SK-N-SH treated with all-trans-retinoic acid at 6 μM for 48 hours (cell line): ENCODE measurements around the gene MARCKSL1.
A peak's percentile ranks its signal among the peaks of the same experiment; 100 is the strongest.

Experiments
- ATAC-seq: fragments of 200-7000 bp; cut with Tn5 transposase; 3 replicates; pipeline ENCODE4 v1.9.1; 2020; ENCODE audit warnings: mild to moderate bottlenecking, moderate library complexity
- BACH2 ChIP-seq: fragments of 250-450 bp; sonication (Bioruptor Pico); IDR thresholded peaks from 2 replicates; pipeline ENCODE4 v1.9.0; 2021; ENCODE audit warnings: mild to moderate bottlenecking, borderline replicate concordance
- CSDC2 ChIP-seq: fragments of 250-450 bp; sonication (Bioruptor Pico); IDR thresholded peaks from 2 replicates; pipeline ENCODE4 v1.5.0; 2020; ENCODE audit warnings: mild to moderate bottlenecking, moderate library complexity
- ESRRG ChIP-seq: fragments of 250-450 bp; sonication (Bioruptor Pico); IDR thresholded peaks from 2 replicates; pipeline ENCODE4 v1.6.1; 2021; ENCODE audit warnings: mild to moderate bottlenecking
- GLIS3 ChIP-seq: fragments of 250-450 bp; sonication (Bioruptor Pico); IDR thresholded peaks from 2 replicates; pipeline ENCODE4 v1.5.0; 2020; ENCODE audit warnings: mild to moderate bottlenecking, moderate library complexity
- ISL1 ChIP-seq: fragments of 250-450 bp; sonication (Bioruptor Pico); IDR thresholded peaks from 2 replicates; pipeline ENCODE4 v2.1.2; 2022; ENCODE audit warnings: mild to moderate bottlenecking, moderate library complexity
- OSR1 ChIP-seq: fragments of 250-450 bp; sonication (Bioruptor Pico); IDR thresholded peaks from 2 replicates; pipeline ENCODE4 v1.8.0; 2022; ENCODE audit warnings: moderate library complexity, mild to moderate bottlenecking, inconsistent platforms
- PPARA ChIP-seq: fragments of 250-450 bp; sonication (Bioruptor Pico); IDR thresholded peaks from 2 replicates; pipeline ENCODE4 v1.5.0; 2020; ENCODE audit warnings: mild to moderate bottlenecking, borderline replicate concordance
- SNAI2 ChIP-seq: fragments of 250-450 bp; sonication (Bioruptor Pico); IDR thresholded peaks from 2 replicates; pipeline ENCODE4 v1.5.0; 2020; ENCODE audit warnings: mild to moderate bottlenecking, moderate library complexity
- TCF4 ChIP-seq: fragments of 250-450 bp; sonication (Bioruptor Pico); IDR thresholded peaks from 2 replicates; pipeline ENCODE4 v1.8.0; 2021; ENCODE audit warnings: mild to moderate bottlenecking, moderate library complexity, borderline replicate concordance
- TOX ChIP-seq: fragments of 250-450 bp; sonication (Bioruptor Pico); IDR thresholded peaks from 2 replicates; pipeline ENCODE4 v1.8.0; 2021; ENCODE audit warnings: mild to moderate bottlenecking, moderate library complexity, borderline replicate concordance
- ZC3H10 ChIP-seq: fragments of 250-450 bp; sonication (Bioruptor Pico); IDR thresholded peaks from 2 replicates; pipeline ENCODE4 v1.5.1; 2021; ENCODE audit warnings: mild to moderate bottlenecking, moderate library complexity
- ZFP3 ChIP-seq: fragments of 250-450 bp; sonication (Bioruptor Pico); IDR thresholded peaks from 2 replicates; pipeline ENCODE4 v1.5.0; 2020; ENCODE audit warnings: mild to moderate bottlenecking, moderate library complexity
- ZFP30 ChIP-seq: fragments of 450-650 bp; formaldehyde crosslinking; IDR thresholded peaks from 2 replicates; pipeline ENCODE4 v1.5.0; 2022; ENCODE audit warnings: mild to moderate bottlenecking, moderate library complexity
- ZNF565 ChIP-seq: fragments of 450-650 bp; formaldehyde crosslinking; conservative IDR thresholded peaks from 2 replicates; pipeline ENCODE4 v1.5.0; 2020; ENCODE audit warnings: low read depth, mild to moderate bottlenecking, moderate library complexity
- ZNF70 ChIP-seq: fragments of 450-650 bp; formaldehyde crosslinking; IDR thresholded peaks from 2 replicates; pipeline ENCODE4 v1.5.0; 2020; ENCODE audit warnings: mild to moderate bottlenecking, moderate library complexity
- ZNF8 ChIP-seq: fragments of 450-650 bp; formaldehyde crosslinking; IDR thresholded peaks from 2 replicates; pipeline ENCODE4 v1.5.0; 2020; ENCODE audit warnings: mild to moderate bottlenecking, moderate library complexity
- TF ChIP-seq, protein P1 (sequence below): fragments of 250-450 bp; sonication (Bioruptor Pico); IDR thresholded peaks from 2 replicates; pipeline ENCODE4 v1.8.0; 2021; ENCODE audit warnings: low read depth, mild to moderate bottlenecking, moderate library complexity, borderline replicate concordance
- TF ChIP-seq, protein P2 (sequence below): fragments of 250-450 bp; sonication (Bioruptor Pico); IDR thresholded peaks from 2 replicates; pipeline ENCODE4 v1.8.0; 2020; ENCODE audit warnings: mild to moderate bottlenecking, moderate library complexity, borderline replicate concordance
- TF ChIP-seq, protein P3 (sequence below): fragments of 250-450 bp; sonication (Bioruptor Pico); IDR thresholded peaks from 2 replicates; pipeline ENCODE4 v1.5.1; 2020; ENCODE audit warnings: low read depth, mild to moderate bottlenecking, moderate library complexity
- TF ChIP-seq, protein P4 (sequence below): fragments of 250-450 bp; sonication (Bioruptor Pico); IDR thresholded peaks from 2 replicates; pipeline ENCODE4 v1.5.0; 2020; ENCODE audit warnings: mild to moderate bottlenecking, moderate library complexity
- TF ChIP-seq, protein P5 (sequence below): fragments of 250-450 bp; sonication (Bioruptor Pico); IDR thresholded peaks from 2 replicates; pipeline ENCODE4 v1.5.1; 2021; ENCODE audit warnings: mild to moderate bottlenecking, moderate library complexity

Gene MARCKSL1

DNA sequence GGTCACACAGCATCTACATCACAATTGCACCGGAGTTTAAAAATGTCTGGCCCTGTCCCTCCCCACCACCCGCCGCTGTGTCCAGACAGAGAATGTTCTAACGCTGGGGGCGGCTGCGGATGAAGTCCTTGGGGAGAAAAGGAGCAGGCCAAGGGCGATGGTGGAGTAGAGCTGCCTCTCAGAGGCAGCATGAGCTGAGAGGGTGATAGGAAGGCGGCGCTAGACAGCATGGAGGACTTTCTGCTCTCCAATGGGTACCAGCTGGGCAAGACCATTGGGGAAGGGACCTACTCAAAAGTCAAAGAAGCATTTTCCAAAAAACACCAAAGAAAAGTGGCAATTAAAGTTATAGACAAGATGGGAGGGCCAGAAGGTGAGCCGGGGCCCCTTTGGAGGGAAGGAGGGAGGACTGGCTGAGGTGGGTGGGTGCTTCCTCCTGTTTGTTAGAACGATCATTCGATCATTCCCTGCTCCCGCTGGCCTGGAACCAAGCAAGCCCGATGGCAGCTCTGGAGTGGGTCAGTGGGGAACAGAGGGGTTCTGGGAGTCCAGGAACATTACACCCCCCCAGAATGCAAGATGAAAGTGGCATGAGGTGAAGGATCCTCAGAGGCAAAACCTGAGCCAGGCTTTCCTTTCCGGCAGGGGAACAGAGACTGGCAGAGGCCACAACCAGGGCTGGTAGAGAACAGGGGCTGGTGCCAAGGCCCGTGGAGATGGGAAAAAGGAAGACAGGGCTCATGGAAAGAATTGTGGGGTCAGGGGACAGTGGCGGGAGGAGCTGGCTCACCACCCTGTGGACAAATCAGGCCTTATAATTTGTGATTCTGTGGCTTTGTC lies 26.7 kb upstream of the MARCKSL1 start, which contains the start of the genes FAM229A and TSSK3:
TSS of gene FAM229A (minus strand) at position 12 of the 840 bp plus-strand sequence. CDS start 394 bp downstream, outside the sequence.
TSS of gene TSSK3 (plus strand) at position 66 of the 840 bp plus-strand sequence. CDS start at position 229, 163 bp downstream.
- no peak for ATAC-seq
- TF ChIP-seq OSR1 (no peak), SNAI2 (CRISPR knock-in tag) (no peak), GLIS3 (no peak)
- TF ChIP-seq, protein P1, sequence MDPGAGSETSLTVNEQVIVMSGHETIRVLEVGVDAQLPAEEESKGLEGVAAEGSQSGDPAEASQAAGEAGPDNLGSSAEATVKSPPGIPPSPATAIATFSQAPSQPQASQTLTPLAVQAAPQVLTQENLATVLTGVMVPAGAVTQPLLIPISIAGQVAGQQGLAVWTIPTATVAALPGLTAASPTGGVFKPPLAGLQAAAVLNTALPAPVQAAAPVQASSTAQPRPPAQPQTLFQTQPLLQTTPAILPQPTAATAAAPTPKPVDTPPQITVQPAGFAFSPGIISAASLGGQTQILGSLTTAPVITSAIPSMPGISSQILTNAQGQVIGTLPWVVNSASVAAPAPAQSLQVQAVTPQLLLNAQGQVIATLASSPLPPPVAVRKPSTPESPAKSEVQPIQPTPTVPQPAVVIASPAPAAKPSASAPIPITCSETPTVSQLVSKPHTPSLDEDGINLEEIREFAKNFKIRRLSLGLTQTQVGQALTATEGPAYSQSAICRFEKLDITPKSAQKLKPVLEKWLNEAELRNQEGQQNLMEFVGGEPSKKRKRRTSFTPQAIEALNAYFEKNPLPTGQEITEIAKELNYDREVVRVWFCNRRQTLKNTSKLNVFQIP (CRISPR knock-in tag) = no peak

DNA sequence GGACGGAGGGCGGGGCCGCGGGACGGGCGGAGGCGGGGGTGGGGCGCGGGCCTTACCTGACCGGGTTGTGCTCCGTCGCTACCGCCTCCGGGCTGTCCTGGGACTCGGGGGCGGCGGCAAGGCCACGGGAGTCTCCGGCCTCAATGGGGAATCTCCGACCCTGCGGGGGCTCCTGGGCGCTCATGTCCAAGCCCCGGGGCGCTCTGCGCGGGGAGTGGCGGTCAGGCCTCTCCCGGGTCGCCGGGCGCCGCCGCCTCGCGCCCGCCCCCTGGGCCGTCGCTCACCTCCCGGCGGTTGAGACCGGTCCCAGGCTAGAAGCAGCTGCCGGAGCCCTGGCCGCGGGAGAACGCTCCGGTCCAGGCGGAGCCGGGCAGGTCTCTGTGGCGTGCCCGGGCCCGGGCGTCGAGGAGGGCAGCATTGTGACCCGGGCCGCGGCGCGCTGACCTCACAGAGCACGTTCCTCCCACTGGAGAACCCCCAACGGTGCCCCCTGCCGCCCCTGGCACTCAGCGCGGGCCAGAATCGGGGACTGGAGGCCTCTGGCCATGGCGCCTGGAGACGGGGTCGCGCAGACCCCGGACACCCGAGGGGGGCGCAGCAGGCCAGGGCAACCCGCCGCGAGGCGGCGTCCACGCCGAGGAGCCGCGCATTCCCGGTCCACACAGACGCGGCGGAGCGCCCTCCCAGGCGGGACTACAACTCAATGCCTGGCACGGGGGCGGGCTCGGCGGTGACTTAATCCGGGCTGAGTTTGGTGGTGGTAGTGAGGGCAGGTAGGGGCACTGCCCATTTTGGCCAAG lies 25.8 kb upstream of the MARCKSL1 start:
- peak; percentile 13 for ATAC-seq
- no peak for TF ChIP-seq ZNF8 (CRISPR knock-in tag)
- TF ChIP-seq ZFP30 (CRISPR knock-in tag) = no peak
- no peak for TF ChIP-seq CSDC2
- no peak for TF ChIP-seq GLIS3
- TF ChIP-seq, protein P2, sequence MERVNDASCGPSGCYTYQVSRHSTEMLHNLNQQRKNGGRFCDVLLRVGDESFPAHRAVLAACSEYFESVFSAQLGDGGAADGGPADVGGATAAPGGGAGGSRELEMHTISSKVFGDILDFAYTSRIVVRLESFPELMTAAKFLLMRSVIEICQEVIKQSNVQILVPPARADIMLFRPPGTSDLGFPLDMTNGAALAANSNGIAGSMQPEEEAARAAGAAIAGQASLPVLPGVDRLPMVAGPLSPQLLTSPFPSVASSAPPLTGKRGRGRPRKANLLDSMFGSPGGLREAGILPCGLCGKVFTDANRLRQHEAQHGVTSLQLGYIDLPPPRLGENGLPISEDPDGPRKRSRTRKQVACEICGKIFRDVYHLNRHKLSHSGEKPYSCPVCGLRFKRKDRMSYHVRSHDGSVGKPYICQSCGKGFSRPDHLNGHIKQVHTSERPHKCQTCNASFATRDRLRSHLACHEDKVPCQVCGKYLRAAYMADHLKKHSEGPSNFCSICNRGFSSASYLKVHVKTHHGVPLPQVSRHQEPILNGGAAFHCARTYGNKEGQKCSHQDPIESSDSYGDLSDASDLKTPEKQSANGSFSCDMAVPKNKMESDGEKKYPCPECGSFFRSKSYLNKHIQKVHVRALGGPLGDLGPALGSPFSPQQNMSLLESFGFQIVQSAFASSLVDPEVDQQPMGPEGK (CRISPR knock-in tag) = no peak
- TF ChIP-seq, protein P3, sequence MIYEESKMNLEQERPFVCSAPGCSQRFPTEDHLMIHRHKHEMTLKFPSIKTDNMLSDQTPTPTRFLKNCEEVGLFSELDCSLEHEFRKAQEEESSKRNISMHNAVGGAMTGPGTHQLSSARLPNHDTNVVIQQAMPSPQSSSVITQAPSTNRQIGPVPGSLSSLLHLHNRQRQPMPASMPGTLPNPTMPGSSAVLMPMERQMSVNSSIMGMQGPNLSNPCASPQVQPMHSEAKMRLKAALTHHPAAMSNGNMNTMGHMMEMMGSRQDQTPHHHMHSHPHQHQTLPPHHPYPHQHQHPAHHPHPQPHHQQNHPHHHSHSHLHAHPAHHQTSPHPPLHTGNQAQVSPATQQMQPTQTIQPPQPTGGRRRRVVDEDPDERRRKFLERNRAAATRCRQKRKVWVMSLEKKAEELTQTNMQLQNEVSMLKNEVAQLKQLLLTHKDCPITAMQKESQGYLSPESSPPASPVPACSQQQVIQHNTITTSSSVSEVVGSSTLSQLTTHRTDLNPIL (CRISPR knock-in tag) = no peak
- no peak for TF ChIP-seq BACH2 (CRISPR knock-in tag)
- TF ChIP-seq PPARA (CRISPR knock-in tag) = no peak
- no peak for TF ChIP-seq ZNF70
- TF ChIP-seq ZNF565 = no peak
- no peak for TF ChIP-seq ZFP3 (CRISPR knock-in tag)
- TF ChIP-seq ISL1 = no peak
- TF ChIP-seq, protein P4, sequence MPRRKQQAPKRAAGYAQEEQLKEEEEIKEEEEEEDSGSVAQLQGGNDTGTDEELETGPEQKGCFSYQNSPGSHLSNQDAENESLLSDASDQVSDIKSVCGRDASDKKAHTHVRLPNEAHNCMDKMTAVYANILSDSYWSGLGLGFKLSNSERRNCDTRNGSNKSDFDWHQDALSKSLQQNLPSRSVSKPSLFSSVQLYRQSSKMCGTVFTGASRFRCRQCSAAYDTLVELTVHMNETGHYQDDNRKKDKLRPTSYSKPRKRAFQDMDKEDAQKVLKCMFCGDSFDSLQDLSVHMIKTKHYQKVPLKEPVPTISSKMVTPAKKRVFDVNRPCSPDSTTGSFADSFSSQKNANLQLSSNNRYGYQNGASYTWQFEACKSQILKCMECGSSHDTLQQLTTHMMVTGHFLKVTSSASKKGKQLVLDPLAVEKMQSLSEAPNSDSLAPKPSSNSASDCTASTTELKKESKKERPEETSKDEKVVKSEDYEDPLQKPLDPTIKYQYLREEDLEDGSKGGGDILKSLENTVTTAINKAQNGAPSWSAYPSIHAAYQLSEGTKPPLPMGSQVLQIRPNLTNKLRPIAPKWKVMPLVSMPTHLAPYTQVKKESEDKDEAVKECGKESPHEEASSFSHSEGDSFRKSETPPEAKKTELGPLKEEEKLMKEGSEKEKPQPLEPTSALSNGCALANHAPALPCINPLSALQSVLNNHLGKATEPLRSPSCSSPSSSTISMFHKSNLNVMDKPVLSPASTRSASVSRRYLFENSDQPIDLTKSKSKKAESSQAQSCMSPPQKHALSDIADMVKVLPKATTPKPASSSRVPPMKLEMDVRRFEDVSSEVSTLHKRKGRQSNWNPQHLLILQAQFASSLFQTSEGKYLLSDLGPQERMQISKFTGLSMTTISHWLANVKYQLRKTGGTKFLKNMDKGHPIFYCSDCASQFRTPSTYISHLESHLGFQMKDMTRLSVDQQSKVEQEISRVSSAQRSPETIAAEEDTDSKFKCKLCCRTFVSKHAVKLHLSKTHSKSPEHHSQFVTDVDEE (CRISPR knock-in tag) = no peak
- no peak for TF ChIP-seq TCF4 (CRISPR knock-in tag)

DNA sequence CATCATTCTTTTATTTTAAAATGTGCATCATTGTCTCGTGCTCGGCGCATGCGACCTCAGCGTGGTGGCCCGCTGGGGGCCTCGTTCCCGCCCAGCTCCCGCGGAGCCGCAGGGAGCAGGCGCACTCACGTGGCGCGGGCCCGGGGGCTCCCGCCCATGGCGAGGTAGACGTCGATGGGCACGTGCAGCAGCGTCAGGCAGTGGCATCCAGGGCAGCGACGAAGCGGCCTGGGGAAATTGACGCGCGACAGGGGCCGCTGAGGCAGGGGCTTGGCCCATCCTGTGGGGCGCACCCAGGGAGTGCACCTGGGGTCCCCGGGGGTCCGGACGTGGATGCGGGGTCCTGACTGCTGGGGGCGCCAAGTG lies 25.3 kb upstream of the MARCKSL1 start:
- ATAC-seq = no peak
- TF ChIP-seq PPARA (CRISPR knock-in tag) (no peak), TOX (CRISPR knock-in tag) (no peak), ESRRG (no peak), OSR1 (no peak)

DNA sequence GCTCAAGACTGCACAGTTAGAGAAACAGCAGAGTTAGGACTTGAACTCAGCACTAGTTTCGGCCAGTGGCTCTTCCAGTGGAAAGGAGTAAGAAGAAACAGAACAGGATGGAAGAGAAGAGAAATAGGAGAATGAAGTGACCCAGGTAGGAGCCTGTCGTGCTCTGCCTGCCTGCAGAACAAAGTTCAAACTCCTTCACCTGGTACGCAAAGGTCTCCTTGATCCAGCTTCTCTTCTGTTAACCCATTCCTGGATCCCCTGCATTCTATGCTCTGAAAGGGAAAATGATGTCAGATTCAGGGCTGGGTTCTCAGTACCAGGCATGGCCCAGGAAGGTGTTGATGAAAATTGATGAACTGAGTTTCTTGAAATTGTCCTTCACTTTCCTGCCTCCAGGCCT lies 22.4 kb upstream of the MARCKSL1 start:
- ATAC-seq = no peak
- TF ChIP-seq, protein P5, sequence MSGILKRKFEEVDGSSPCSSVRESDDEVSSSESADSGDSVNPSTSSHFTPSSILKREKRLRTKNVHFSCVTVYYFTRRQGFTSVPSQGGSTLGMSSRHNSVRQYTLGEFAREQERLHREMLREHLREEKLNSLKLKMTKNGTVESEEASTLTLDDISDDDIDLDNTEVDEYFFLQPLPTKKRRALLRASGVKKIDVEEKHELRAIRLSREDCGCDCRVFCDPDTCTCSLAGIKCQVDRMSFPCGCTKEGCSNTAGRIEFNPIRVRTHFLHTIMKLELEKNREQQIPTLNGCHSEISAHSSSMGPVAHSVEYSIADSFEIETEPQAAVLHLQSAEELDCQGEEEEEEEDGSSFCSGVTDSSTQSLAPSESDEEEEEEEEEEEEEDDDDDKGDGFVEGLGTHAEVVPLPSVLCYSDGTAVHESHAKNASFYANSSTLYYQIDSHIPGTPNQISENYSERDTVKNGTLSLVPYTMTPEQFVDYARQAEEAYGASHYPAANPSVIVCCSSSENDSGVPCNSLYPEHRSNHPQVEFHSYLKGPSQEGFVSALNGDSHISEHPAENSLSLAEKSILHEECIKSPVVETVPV (CRISPR knock-in tag) = no peak
- TF ChIP-seq ZNF565 (no peak), ZC3H10 (no peak), TOX (CRISPR knock-in tag) (no peak), SNAI2 (CRISPR knock-in tag) (no peak), PPARA (CRISPR knock-in tag) (no peak)
- TF ChIP-seq, protein P1 (CRISPR knock-in tag) = no peak
- TF ChIP-seq, protein P2 (CRISPR knock-in tag) = no peak
